Measurements from ENCODE around the gene SLC11A1. TPM values are rescaled to one million over a fixed set of nuclear protein-coding genes. Genes with fewer than 3 reads are reported as not detected.
A peak's percentile ranks its signal among the peaks of the same experiment; 100 is the strongest.

The SLC11A1 gene
- total RNA-seq, 1 donor from 2014 or later = not detected

GRCh38 chr2:218400930-218401881 lies 19.1 kb downstream of the SLC11A1 start:
- no peak for TF ChIP-seq CTCF (conservative IDR thresholded peaks at IDR 0.05; ENCODE audit: low read depth, low read length)
- DNase-seq (ENCODE audit: low read depth) = no peak
- peak overlapping the region; percentile 72 for H3K4me3 ChIP-seq (ENCODE audit: low read depth, low read length)

DNA sequence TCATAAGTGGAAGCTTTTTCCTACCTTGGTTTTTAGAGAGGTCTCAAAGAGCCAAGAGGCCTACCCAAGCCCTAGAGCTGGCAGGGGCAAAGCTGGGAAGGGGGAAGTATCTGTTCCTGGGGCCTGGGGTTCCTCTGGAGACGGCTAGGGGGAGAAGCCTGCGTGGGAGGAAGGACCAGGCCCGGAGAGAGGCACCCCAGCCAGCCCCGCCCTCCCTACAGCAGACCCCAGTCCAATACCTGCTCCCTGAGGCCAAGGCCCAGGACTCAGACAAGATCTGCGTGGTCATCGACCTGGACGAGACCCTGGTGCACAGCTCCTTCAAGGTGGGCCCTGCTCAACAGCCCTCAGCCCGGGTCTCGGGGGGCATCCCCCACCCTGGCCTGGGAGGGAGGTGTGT lies 19.8 kb downstream of the SLC11A1 start:
- TF ChIP-seq CTCF (conservative IDR thresholded peaks at IDR 0.05; ENCODE audit: low read depth, low read length) = no peak
- DNase-seq (ENCODE audit: low read depth) = no peak
- no peak overlapping the region for H3K4me3 ChIP-seq (ENCODE audit: low read depth, low read length)

DNA sequence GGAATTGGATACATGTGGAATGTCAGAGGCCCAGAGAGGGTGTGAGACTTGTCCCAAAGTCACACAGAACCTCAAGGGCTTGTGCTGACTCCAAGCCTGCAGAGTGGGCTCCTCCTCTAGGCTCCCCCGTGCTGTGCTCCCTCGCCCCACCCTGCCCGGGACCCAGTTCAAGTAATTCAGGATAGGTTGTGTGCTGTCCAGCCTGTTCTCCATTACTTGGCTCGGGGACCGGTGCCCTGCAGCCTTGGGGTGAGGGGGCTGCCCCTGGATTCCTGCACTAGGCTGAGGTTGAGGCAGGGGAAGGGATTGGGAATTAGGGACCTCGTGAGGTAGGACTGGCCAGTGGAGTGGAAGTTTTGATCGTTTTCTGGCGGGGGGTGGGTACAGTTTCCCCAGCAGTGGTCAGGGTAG lies 20.4 kb downstream of the SLC11A1 start:
- H3K4me3 ChIP-seq (ENCODE audit: low read depth, low read length) = no peak overlapping the region
- DNase-seq (ENCODE audit: low read depth) = no peak
- no peak for TF ChIP-seq CTCF (conservative IDR thresholded peaks at IDR 0.05; ENCODE audit: low read depth, low read length)

GRCh38 chr2:218402911-218403411 lies 20.9 kb downstream of the SLC11A1 start:
- no peak for TF ChIP-seq CTCF (conservative IDR thresholded peaks at IDR 0.05; ENCODE audit: low read depth, low read length)
- no peak for DNase-seq (ENCODE audit: low read depth)
- no peak overlapping the region for H3K4me3 ChIP-seq (ENCODE audit: low read depth, low read length)

GRCh38 chr2:218403810-218404209 lies 21.7 kb downstream of the SLC11A1 start:
- no peak for TF ChIP-seq CTCF (conservative IDR thresholded peaks at IDR 0.05; ENCODE audit: low read depth, low read length)
- no peak overlapping the region for H3K4me3 ChIP-seq (ENCODE audit: low read depth, low read length)
- DNase-seq (ENCODE audit: low read depth) = no peak

- no peak for TF ChIP-seq CTCF (conservative IDR thresholded peaks at IDR 0.05; ENCODE audit: low read depth, low read length)
- H3K4me3 ChIP-seq (ENCODE audit: low read depth, low read length) = no peak overlapping the region
- no peak for DNase-seq (ENCODE audit: low read depth)
These were observed 22.4 kb downstream of the SLC11A1 start for GRCh38 chr2:218404351-218405085.
